HL-60/S4 treated with retinoic acid at 250 ng/mL for 4 days and 3 days (cell line): ENCODE measurements around the gene PNPLA8.
"Not testable (repeated sequence)": the region's sequence is repeated elsewhere in the genome, so short reads cannot be mapped to it uniquely, and the experiment has no call there.

ENCODE experiments used
- in situ Hi-C: fragments of 300-500 bp; cut with MboI; formaldehyde crosslinking; loops from 2 replicates; pipeline ENCODE4 v1.7.0; 2022; ENCODE audit warnings: low sequenced_read_pairs

The PNPLA8 gene

DNA sequence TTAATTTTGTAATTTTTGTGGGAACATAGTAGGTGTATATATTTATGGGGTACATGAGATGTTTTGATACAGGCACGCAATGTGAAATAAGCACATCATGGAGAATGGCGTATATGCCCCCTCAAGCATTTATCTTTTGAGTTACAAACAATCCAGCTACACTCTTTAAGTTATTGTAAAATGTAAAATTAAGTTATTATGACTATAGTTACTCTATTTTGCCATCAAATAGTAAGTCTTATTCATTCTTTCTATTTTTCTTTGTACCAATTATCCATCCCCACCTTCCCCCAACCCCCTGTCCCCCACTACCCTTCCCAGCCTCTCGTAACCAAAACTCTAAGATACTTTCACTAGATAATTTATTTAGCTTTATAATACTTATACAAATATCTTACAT, 7.8 kb upstream of the PNPLA8 start:
- in situ Hi-C loops, result no loop called here

DNA sequence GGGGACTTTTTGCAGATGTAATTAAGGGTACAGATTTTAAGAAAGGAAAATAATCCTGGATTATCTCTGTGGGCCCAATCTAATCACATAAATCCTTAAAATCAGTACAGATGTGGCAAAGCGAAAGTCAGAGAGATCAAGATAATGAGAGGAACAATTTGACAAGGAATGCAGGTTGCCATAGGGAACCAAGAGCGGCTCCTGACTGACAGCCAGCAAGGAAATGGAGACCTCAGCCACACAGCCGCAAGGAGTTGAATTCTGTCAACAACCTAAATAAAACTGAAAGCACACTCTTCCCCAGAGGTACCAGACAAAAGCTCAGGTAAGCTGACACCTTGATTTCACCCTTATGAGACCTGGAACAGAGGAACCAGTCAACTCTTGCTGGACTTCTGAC, 3.4 kb upstream of the PNPLA8 start:
- in situ Hi-C loops, result no loop called here

DNA sequence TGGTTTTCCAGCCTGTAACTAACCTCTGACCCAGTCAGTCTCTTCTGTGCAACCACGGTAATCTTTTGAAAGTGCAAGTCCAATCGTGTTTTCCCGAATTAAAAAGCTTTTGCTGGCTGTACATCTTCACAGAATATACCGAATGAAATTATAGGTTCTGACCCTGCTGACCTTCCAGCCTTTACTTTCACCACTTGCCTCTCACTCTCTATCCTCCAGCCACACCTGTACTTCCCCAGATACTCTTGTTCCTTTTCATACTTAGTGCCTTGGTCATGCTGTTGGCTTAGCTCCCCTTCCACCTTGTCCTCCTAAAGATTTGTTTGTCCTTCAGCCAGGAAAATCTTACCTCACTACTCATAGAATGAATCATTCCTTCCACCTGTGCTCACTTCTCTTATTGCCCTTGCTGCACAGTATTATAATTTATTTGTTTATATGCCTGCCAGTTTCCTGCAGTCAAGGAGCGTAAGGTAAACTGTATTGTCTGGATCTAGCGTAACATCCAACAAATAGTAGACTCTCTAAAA, 2.3 kb upstream of the PNPLA8 start:
- in situ Hi-C loops, result no loop called here

DNA sequence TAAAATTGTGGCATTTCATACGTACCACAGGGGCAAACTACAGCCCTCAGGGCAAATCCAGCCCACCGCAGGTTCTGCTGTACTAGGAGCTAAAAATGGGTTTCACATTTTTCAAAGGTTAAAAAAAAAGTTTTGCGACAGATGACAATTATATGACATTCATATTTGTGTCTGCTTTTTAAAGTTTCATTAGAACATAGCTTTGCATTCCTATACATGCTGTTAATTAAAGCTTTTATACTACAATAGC, 758 bp upstream of the PNPLA8 start:
- in situ Hi-C loops, result no loop called here

DNA sequence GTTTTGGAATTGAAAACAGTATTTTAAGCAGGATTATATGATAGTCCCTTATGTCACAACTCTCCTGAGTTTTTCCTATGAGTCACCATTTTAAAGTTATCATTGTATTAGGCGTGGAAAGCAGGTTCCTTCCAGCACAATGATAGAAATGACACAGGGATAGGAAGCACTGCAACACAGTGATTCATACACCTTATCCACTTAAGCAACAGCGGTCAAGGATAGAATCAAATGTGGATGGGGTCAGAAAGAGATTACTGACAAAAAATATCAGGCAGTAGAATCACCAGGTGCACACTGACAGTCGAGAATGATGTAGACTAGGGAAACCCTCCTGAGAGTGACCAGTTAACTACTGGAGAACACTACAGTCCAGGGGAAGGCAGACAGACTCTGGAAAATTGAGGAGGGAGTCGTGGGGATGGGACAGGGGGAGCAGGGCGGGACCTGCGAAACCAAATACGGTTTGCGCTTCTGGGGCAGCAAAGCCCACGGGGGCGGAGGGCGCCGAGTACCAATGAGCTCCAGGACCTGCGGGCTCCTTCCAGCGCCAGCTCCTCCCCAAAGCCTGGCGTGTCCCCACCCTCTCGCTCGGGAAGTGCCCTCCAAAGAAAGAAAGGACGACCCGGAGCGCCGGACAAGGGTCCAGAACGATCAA, 479 bp downstream of the PNPLA8 start:
- in situ Hi-C loops, result no loop called here

DNA sequence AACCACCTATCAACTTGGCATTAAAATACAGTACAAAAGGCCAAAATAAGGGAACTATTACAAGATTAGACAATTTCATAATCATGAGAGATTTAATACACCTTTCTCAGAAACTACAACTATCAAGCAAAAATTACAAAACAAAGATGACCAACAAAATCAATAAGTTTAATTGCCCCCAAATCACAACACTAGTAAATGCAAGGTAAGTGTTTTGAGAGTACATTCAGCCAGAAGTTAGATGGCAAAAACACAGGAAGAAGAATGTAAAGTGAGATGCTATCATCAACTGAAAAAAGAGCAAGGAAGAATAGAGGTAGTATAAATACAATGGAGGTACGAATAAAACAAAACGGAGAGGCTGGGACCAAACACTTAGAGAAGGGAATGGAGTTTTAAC, 3.2 kb downstream of the PNPLA8 start:
- in situ Hi-C loops, result no loop called here

DNA sequence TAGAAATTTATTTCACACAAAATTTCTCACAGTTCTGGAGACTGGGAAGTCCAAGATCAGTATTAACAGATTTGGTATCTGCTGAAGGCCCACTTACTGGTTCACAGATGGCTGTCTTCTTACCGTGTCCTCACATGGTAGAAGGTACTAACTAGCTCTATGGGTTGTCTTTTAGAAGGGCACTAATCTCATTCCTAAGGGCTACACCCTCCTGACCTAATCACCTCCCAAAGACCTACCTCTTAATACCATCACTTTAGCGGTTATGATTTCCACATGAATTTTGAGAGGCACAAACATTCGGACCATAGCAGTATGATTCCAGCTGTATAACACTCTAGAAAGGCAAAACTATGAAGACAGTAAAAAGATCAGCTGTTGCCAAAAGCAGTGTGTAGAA, 8.0 kb downstream of the PNPLA8 start:
- in situ Hi-C loops, result no loop called here

DNA sequence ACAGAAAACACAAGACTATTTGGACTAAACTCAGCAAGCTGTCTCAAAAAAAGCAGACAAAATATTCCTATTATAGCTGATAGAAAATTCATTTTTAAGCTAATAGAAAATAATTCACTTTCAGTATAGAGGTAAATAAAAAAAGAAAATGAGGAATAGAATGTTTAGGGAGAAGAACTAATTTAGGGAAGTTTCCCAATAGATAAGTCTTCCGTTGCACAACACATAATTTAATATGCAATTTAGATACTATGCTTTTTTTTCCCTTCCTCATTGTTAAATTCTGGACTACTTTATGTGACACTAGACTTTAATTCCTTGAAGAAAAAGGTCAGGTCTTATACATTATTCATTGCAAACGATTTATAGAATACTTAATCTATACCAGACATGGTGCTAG, 10.3 kb downstream of the PNPLA8 start:
- in situ Hi-C loops, result no loop called here

DNA sequence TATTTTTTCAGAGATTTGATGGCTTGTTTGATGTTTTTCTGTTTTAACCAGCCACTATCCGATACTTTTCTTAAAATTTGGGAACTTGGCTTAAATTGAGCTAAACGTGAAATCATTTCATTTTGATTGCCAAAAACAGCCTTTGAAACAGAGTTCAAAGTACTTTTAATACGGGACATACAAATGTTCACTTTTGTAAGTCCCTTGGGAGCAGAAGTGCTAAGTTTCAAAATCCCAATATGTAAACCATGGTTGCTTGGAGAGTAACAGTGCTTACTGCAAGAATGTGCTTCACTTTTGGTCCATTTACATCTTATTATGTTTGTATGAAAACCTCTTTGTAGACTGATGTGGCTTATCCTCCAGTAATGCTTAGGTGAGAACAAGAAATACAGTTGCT, 10.9 kb downstream of the PNPLA8 start:
- in situ Hi-C loops, result no loop called here

DNA sequence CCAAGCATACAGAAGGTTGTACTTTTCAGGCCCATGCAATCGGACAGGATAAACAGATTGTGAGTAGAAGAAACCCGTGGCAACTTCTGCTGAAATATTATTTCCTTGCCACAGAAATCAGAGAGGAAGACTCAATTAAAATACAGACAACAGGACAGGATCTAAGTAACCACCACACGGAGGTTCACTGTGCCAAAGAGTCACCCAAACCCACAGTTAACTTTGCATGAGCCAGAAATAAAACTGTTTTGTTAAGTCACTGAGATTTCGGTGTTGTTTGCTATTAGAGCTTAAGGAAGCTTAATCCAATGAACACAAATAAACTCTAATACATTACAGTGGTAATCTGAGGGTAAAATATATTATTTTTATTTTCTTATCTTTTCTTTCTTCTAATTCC, 14.0 kb downstream of the PNPLA8 start:
- in situ Hi-C loops, result no loop called here

DNA sequence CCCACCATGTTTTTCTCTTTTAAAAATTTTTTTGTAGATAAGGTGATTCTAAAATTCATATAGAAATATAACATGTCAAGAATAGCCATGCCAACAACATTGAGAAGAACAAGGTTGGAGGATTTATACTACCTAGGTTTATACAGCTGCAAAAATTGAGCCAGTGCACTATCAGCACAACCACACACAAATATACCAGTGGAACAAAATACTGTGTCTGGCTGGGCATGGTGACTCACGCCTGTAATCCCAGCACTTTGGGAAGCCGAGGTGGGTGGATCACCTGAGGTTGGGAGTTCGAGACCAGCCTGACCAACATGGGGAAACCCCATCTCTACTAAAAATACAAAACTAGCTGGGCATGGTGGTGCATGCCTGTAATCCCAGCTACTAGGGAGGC, 21.4 kb downstream of the PNPLA8 start:
- in situ Hi-C loops, result not testable (repeated sequence)

DNA sequence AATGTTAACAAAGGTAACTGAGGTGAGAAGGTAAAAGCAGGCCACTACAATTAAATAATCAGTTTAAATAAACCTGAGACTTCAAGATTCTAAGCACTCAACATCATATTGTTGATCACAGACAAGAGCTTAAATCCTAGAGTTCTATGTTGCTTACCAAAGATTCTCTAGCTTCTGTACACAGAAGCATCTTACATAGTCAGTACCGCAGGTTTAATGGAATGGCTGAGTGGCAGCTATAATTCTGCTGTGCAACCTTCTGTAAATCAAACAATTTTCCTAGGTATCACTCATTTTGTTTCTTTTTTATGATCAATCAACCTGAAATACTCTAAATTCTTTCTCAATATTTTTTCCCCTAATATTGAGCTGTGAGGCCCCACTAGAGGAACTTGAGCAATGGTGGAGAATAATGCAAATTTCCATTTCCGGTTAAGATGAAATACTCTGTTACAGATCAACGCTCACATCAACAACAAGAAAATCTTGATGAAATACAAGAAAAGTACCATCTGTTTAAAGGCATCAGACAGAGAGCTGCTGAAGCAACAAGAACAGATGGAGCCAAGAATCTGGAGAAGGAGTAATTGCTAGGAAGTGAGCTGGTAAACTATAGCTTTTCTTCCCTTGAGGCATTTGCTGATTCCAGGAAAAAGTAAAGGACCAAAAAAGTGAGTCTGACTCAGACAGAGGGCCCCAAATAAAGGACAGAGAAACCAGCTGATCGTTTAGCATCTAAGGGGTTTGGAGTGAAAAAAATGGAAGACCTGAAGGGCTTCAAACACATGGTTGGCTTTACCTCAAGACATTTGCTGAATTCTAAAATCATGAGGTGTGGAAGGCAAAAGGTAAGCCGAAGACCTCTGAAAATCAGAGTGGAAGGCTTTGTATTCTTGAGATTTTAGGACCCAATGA, 22.6 kb downstream of the PNPLA8 start:
- in situ Hi-C loops, result no loop called here

DNA sequence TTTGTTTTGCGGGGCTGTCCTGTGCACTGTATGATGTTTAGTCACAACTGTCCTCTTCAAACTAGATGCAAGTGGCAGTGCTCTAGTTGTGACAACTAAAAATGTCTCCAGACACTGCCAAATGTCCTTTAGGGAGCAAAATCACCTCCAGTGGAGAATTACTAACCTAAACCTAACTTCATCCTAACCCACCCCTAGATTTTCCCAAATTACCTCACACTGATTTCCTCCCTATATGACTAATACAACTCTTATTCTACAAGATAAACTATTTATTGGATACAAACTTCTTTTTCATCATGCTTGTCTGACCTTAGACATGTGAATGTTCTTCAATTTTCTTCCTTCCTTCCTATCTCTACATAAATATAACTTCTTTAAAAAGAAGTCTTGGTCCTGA, 26.4 kb downstream of the PNPLA8 start:
- in situ Hi-C loops, result loop anchor here (25.0 kb wide), 1 partner anchor 312 kb away; no protein-coding TSS in a partner anchor

DNA sequence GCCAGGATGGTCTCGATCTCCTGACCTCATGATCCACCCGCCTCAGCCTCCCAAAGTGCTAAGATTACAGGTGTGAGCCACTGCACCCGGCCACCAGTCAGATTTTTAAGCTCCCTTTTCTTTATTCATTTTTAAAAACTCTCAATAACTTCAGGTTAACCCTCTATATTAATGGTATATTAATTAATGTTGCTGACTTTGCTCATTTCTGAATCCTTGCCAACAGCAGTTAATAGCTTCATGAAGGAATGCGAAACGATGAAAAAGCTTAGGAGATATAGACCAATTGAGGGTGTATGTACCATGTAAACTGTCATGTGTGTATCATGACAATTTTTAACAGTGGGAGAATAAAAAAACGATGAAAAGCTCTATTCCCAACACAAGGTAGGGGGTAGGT, 27.5 kb downstream of the PNPLA8 start:
- in situ Hi-C loops, result loop anchor here (25.0 kb wide), 1 partner anchor 311 kb away; no protein-coding TSS in a partner anchor

DNA sequence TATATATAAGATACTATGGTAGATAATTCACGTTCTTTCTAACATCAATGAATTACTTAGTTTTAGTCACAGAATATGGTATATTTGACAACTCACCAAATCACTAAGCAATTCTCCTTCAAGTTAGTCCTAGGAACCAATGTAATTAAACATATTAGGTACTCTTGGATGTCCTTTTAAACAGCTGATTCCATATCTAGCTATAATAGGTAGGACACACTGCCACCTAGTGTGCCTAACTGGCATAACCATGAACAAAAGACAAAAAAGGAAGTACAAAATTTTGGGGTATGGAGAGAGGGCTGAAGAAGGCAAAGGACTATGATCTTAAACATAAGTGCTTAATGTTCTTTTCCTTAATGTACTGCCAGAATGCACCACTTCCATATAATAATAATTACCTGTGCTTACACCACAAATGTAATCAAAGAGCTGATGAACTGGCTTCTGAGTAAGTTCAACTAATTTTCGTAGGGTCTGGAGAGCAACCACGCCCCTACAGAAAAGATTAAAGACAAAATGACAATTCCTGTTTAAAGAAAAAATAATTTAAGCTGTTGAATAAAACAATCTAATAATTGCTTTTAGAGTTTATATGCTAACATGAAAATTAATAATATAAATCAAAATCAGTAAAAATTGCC, 28.7 kb downstream of the PNPLA8 start:
- in situ Hi-C loops, result loop anchor here (25.0 kb wide), 1 partner anchor 310 kb away; no protein-coding TSS in a partner anchor

DNA sequence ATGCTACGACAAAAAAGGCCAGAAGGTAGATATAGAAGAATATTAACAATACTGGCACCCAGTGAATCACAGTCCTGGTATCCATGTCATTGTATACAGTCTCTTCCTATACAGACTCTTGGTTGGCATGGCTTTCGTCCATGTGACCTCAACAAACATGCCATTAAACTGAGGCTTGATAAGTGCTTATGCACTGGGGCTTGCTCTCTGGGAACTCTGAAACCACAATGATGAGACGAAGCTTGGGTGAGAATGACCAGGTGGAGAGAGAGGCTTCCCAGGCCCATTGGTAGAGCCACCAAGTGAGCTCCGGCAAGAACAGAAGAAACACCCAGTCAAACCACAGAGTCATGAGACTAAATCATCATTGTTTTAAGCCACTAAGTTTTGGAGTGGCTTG, 33.2 kb downstream of the PNPLA8 start:
- in situ Hi-C loops, result loop anchor here (25.0 kb wide), 1 partner anchor 305 kb away; no protein-coding TSS in a partner anchor

DNA sequence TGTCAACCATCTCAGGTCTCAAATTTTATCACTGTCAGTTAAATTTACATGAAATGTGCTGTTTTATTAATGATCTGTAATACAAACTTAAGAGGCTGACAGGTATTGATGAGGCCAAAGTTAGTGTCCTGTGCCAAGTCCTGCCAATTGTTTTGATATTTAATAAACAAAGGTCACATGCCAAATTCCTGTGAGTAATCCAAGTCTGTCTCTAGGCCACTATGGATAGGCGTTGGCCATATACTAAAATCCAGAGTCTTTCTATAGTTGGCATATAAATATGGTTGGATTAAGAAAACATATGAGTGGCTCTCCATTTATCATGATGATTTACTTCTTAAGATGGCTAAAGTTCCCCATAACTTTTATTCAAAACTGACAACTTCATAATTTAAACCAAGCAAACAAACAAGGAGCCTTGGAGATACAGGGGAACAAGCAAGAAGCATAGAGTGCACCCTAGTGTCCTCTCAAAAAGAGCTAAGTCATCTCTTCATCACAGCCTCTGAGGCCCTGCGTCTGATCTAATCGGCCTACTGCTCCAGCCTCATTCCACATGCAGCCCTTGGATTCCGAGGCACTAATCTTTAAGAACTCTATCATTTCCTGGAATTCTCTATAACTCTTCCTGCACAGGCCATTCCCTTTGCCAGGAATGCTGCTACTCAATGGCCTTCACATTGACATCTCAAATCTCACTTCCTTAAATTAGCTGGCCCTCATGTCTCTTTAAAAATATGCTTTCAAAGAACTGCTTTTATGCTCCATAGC, 37.0 kb downstream of the PNPLA8 start:
- in situ Hi-C loops, result loop anchor here (25.0 kb wide), 1 partner anchor 302 kb away; no protein-coding TSS in a partner anchor

DNA sequence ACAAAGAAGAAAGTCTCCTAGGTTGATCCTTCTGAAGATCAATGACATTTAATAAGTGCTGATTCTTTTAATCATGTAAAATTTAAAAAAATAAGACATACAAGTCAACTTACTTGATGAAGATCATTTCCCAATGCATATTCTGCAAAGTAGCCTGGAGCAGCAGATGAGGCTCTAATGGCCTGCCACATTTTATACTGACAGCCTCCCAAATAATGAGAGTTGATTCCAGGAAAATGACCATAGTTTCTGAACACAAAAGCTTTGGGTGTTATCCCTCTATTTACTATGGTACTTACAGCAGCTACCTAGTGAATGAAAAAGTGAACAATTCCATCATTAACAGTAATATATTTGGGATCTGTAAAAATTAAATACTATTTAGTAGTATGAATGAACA, 38.3 kb downstream of the PNPLA8 start:
- in situ Hi-C loops, result loop anchor here (25.0 kb wide), 1 partner anchor 300 kb away; no protein-coding TSS in a partner anchor

DNA sequence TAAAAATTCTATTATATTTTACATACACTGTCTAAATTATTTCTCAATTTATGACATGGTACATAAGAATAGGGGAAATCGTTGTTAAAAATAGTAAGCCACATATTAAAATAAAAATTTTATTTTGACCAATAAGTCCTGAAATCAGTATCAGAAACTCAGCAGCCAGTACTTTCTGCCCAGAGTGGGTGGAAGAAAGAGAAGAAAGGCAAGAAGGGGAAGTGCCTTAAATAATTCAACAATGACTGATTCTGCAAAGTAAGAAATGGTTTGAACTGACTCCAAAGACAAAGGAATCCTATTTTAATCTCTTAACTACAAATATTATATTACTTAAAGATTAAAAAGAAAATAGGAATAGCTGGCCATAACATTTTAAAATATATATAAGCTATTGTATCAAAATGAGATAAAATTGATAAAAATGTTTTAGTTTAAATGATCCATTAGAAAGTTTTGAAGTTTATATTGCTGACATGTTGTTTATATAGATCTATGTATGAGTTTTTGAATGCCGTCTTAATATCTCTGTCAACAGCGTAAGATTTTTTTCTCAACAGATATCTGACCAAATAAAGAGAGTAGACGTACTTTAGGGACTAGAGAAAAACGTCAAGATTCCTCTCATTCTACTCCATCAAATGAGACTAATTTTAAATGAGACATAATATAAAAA, 39.5 kb downstream of the PNPLA8 start:
- in situ Hi-C loops, result loop anchor here (25.0 kb wide), 1 partner anchor 299 kb away; no protein-coding TSS in a partner anchor

DNA sequence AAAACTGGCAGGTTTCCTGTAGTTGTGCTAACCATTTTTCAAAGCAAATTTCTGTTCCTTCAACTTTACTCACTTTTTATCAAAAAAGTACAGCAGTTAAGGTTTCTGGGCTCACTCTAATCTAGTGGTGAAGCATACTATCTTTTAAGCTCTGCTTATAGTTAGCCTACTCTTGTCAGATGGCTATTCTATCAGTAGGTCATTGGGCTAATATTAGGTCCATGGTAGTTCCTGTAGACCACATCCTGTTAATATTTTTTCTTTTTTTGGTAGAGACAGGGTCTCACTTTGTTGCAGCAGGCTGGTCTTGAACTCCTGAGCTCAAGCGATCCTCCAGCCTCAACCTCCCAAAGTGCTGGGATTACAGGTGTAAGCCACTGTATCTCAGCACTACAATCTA, 41.8 kb downstream of the PNPLA8 start:
- in situ Hi-C loops, result loop anchor here (25.0 kb wide), 1 partner anchor 297 kb away; no protein-coding TSS in a partner anchor
